HG02943 (cell line): ENCODE results near the gene JAKMIP1.

Experiments
- ATAC-seq: cut with Tn5 transposase; IDR thresholded peaks from one replicate; pipeline ENCODE4 v1.9.1; 2021; ENCODE audit warnings: mild to moderate bottlenecking, low read depth, moderate library complexity; ENCODE audit not compliant: unreplicated experiment

Gene JAKMIP1

GRCh38 chr4:6183740-6184139 lies 16.6 kb downstream of the JAKMIP1 start:
- ATAC-seq: no peak

GRCh38 chr4:6182376-6183280 lies 17.7 kb downstream of the JAKMIP1 start:
- ATAC-seq: no peak

GRCh38 chr4:6180841-6181631 lies 19.3 kb downstream of the JAKMIP1 start:
- ATAC-seq: peak; percentile 82

- ATAC-seq: no peak
These were observed 21.0 kb downstream of the JAKMIP1 start for GRCh38 chr4:6179362-6179761.

GRCh38 chr4:6178757-6179156 lies 21.6 kb downstream of the JAKMIP1 start:
- no peak for ATAC-seq

- ATAC-seq: no peak
These were observed 22.7 kb downstream of the JAKMIP1 start for GRCh38 chr4:6177587-6178197.

- no peak for ATAC-seq
These were observed 24.9 kb downstream of the JAKMIP1 start for GRCh38 chr4:6175426-6175825.

GRCh38 chr4:6172927-6173200 lies 27.5 kb downstream of the JAKMIP1 start:
- ATAC-seq: no peak

GRCh38 chr4:6172093-6172926 lies 28.0 kb downstream of the JAKMIP1 start:
- no peak for ATAC-seq

GRCh38 chr4:6169239-6169638 lies 31.1 kb downstream of the JAKMIP1 start:
- no peak for ATAC-seq

GRCh38 chr4:6165766-6166165 lies 34.6 kb downstream of the JAKMIP1 start:
- no peak for ATAC-seq

- ATAC-seq: no peak
These were observed 37.5 kb downstream of the JAKMIP1 start for GRCh38 chr4:6162885-6163284.

GRCh38 chr4:6161921-6162464 lies 38.4 kb downstream of the JAKMIP1 start:
- ATAC-seq: no peak

- no peak for ATAC-seq
These were observed 39.8 kb downstream of the JAKMIP1 start for GRCh38 chr4:6160536-6160935.

GRCh38 chr4:6157926-6158325 lies 42.4 kb downstream of the JAKMIP1 start:
- ATAC-seq: no peak

- no peak for ATAC-seq
These were observed 44.2 kb downstream of the JAKMIP1 start for GRCh38 chr4:6155996-6156750.

- no peak for ATAC-seq
These were observed 45.5 kb downstream of the JAKMIP1 start for GRCh38 chr4:6154875-6155274.

- no peak for ATAC-seq
These were observed 46.5 kb downstream of the JAKMIP1 start for GRCh38 chr4:6153874-6154273.

GRCh38 chr4:6152869-6153705 lies 47.3 kb downstream of the JAKMIP1 start:
- no peak for ATAC-seq
